Inferior parietal cortex (tissue), 1 donor: ENCODE results near the gene XBP1.
A peak's percentile ranks its signal among the peaks of the same experiment; 100 is the strongest.
"Not testable (repeated sequence)": the region's sequence is repeated elsewhere in the genome, so short reads cannot be mapped to it uniquely, and the experiment has no call there.

Experiments used
- DNase-seq: peaks from one replicate; pipeline ENCODE4 v3.0.0-alpha.2; 2016; ENCODE audit errors: extremely low spot score

Gene XBP1

GRCh38 chr22:28800308-28801041 is at the start of gene XBP1:
TSS of gene XBP1 (minus strand) at chr22:28800569.
- DNase-seq = peak; percentile 93

- DNase-seq = no peak
Observed at GRCh38 chr22:28846994-28847393, 46.6 kb upstream of the XBP1 start.

- not testable (repeated sequence) for DNase-seq
Observed at GRCh38 chr22:28844277-28844676, 43.9 kb upstream of the XBP1 start.

GRCh38 chr22:28843633-28844032 is 43.3 kb upstream of the XBP1 start:
- DNase-seq = no peak

GRCh38 chr22:28841111-28841510 is 40.7 kb upstream of the XBP1 start:
- no peak for DNase-seq

- no peak for DNase-seq
Observed at GRCh38 chr22:28838971-28839370, 38.6 kb upstream of the XBP1 start.

GRCh38 chr22:28837640-28838039 is 37.3 kb upstream of the XBP1 start:
- no peak for DNase-seq

GRCh38 chr22:28835630-28836189 is 35.3 kb upstream of the XBP1 start:
- no peak for DNase-seq

- no peak for DNase-seq
Observed at GRCh38 chr22:28833276-28833923, 33.0 kb upstream of the XBP1 start.

- no peak for DNase-seq
Observed at GRCh38 chr22:28832731-28833130, 32.4 kb upstream of the XBP1 start.

- DNase-seq = no peak
Observed at GRCh38 chr22:28831140-28832072, 31.0 kb upstream of the XBP1 start.

- no peak for DNase-seq
Observed at GRCh38 chr22:28830441-28830840, 30.1 kb upstream of the XBP1 start.

GRCh38 chr22:28829358-28830181 is 29.2 kb upstream of the XBP1 start:
- DNase-seq = peak; percentile 88

GRCh38 chr22:28826921-28827320 is 26.6 kb upstream of the XBP1 start:
- DNase-seq = no peak

- DNase-seq = not testable (repeated sequence)
Observed at GRCh38 chr22:28826430-28826829, 26.1 kb upstream of the XBP1 start.

- DNase-seq = not testable (repeated sequence)
Observed at GRCh38 chr22:28824455-28824854, 24.1 kb upstream of the XBP1 start.

GRCh38 chr22:28822930-28823551 is 22.7 kb upstream of the XBP1 start:
- DNase-seq = no peak

- no peak for DNase-seq
Observed at GRCh38 chr22:28821452-28821851, 21.1 kb upstream of the XBP1 start.

- no peak for DNase-seq
Observed at GRCh38 chr22:28820885-28821284, 20.5 kb upstream of the XBP1 start.

GRCh38 chr22:28819253-28820096 is 19.1 kb upstream of the XBP1 start:
- no peak for DNase-seq
